Inflammatory macrophage treated with lipopolysaccharide for 4 hours (primary cell): Measurements from ENCODE around the gene ENGASE.

ENCODE experiments used
- DNase-seq: peaks from one replicate; pipeline ENCODE4 v3.0.0-alpha.2; 2020

The ENGASE gene

GRCh38 chr17:79116575-79117368 lies 42.1 kb downstream of the ENGASE start:
- DNase-seq = no peak

- no peak for DNase-seq
These were observed 43.4 kb downstream of the ENGASE start for GRCh38 chr17:79117905-79118487.

GRCh38 chr17:79118924-79119323 lies 44.3 kb downstream of the ENGASE start:
- no peak for DNase-seq

- no peak for DNase-seq
These were observed 45.6 kb downstream of the ENGASE start for GRCh38 chr17:79120259-79120658.

- no peak for DNase-seq
These were observed 49.4 kb downstream of the ENGASE start for GRCh38 chr17:79123988-79124387.

GRCh38 chr17:79124513-79125209 lies 50.0 kb downstream of the ENGASE start:
- no peak for DNase-seq

- DNase-seq = no peak
These were observed 50.9 kb downstream of the ENGASE start for GRCh38 chr17:79125503-79125902.

GRCh38 chr17:79126139-79126538 lies 51.5 kb downstream of the ENGASE start:
- no peak for DNase-seq

GRCh38 chr17:79127534-79128135 lies 53.0 kb downstream of the ENGASE start:
- no peak for DNase-seq

GRCh38 chr17:79129523-79129922 lies 54.9 kb downstream of the ENGASE start:
- DNase-seq = no peak

- DNase-seq = no peak
These were observed 56.1 kb downstream of the ENGASE start for GRCh38 chr17:79130536-79131273.

GRCh38 chr17:79131274-79131635 lies 56.6 kb downstream of the ENGASE start:
- DNase-seq = no peak

GRCh38 chr17:79131701-79132100 lies 57.1 kb downstream of the ENGASE start:
- DNase-seq = no peak

- no peak for DNase-seq
These were observed 57.8 kb downstream of the ENGASE start for GRCh38 chr17:79132271-79133064.

- no peak for DNase-seq
These were observed 58.6 kb downstream of the ENGASE start for GRCh38 chr17:79133214-79133613.

- no peak for DNase-seq
These were observed 59.4 kb downstream of the ENGASE start for GRCh38 chr17:79133985-79134384.

- no peak for DNase-seq
These were observed 60.4 kb downstream of the ENGASE start for GRCh38 chr17:79135011-79135410.

GRCh38 chr17:79135628-79136405 lies 61.2 kb downstream of the ENGASE start:
- no peak for DNase-seq
